ENCODE results near the gene NPHP4. TPM values are rescaled to one million over a fixed set of nuclear protein-coding genes. Genes with fewer than 3 reads are reported as not detected.

NPHP4 gene
- total and polyA plus RNA-seq, 9 of the 15 experiments (the other 6 are each of a cell fraction or from before 2014, with no cell fraction given): 0.52 to 26.2 (median 6.7) TPM

DNA sequence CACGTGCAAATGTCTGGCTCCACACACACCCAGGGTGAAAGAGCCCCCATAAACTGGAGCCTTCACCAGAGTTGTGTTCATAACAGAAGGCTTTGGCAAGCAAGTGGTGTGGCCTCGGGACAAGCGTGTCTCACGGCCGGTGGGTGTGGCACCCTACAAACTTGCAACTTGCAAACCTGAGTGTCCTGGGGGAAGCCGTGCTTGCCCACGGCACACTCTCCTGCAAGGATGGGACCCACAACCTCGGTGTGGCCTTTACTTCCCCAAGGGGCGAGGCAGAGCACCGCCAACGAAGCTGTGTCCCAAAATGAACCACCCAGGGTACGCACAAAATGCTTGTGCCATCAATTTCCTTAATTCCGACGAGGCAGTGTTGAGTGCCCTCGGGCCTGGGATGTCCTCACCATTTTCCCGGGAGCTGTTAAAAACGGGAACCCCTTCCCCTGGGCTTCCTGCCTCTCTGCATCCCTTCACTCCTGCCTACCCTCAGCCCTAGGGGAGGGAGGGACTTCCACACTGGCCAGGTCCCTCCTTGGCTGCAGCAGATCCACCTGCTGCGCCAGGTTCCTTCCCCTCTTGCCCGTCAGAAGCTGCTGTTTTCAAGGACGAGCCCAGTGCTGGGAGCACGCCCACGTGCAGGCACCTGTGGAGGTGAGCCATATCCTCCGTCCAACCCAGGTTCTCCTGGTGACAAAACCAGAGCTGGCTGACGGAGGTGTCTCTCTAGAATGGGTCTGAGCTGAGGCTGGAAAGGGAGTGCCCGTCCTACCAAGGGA lies 111.4 kb downstream of the NPHP4 start:
- CTCF ChIA-PET (ENCODE audit: low intra/inter-chr PET ratio): no interaction called here
- FAIRE-seq (no peak), DNase-seq (ENCODE audit: extremely low read depth in 1 of 4, low spot score in 3 of 4) (no peak), ATAC-seq (no peak)
- in situ Hi-C loops (cut with MboI): no loop called here
- H3K9me3 ChIP-seq (replicated peaks; ENCODE audit: control insufficient read depth, insufficient read depth, low read depth, low read length): no peaks in the 10 kb centered on the region
- H3K9me1 ChIP-seq (ENCODE audit: control insufficient read depth, insufficient read depth, low read length): peaks cover 11% of the 10 kb centered on the region
- no peak overlapping the region for H3K27ac ChIP-seq (ENCODE audit: extremely low read depth, low read depth, low read length)
- H4K20me1 ChIP-seq (replicated peaks; ENCODE audit: control insufficient read depth, insufficient read depth, low read length): peaks cover 34% of the 10 kb centered on the region
- POLR2A ChIA-PET: interaction anchor here (0.5 to 1.2 kb wide), 4 partner anchors 9 to 117 kb away, joined by 3 to 5 read pairs (median 3); no protein-coding TSS in a partner anchor
- peaks cover 27% of the 10 kb centered on the region; the same call in 2 of the 3 replicates for H3K36me3 ChIP-seq (ENCODE audit: control insufficient read depth, insufficient read depth, low read length)
- H3K9ac ChIP-seq (ENCODE audit: insufficient read depth in 1 of 2, low read depth in 2 of 2, low read length in 2 of 2): no peak overlapping the region; a peak in 1 of 4 replicates
- intact Hi-C loops (cut with micrococcal nuclease): no loop called here
- peaks cover 9 to 31% of the 10 kb centered on the region in 2 experiments for H3K4me1 ChIP-seq (replicated peaks in 1 of 2; ENCODE audit: control insufficient read depth in 2 of 2, insufficient read depth in 2 of 2, low read length in 2 of 2)
- no peak overlapping the region for H3K4me2 ChIP-seq (ENCODE audit: insufficient read depth, low read length)
- H3K79me2 ChIP-seq (ENCODE audit: control insufficient read depth, insufficient read depth, low read length): no peaks in the 10 kb centered on the region
- H2AFZ ChIP-seq (ENCODE audit: low read depth, low read length): no peak overlapping the region
- 85% methylated on average over 25 of the region's 25 CpGs for WGBS (ENCODE audit: insufficient coverage, low coverage, missing lambda C conversion rate)
- no peaks in the 10 kb centered on the region for H3K27me3 ChIP-seq (ENCODE audit: control insufficient read depth in 2 of 2, insufficient read depth in 2 of 2, low read length in 2 of 2)
- H3K4me3 ChIP-seq: no peak overlapping the region
- no TSS peak for BruUV-seq (replicated peaks)
- no peak for TF ChIP-seq ZNF740 (CRISPR knock-in tag; IDR thresholded peaks at IDR 0.05)
- no peak for TF ChIP-seq ZNF740 (tag; IDR thresholded peaks at IDR 0.05)
- no peak for TF ChIP-seq ZBTB7A (IDR thresholded peaks at IDR 0.05; ENCODE audit: borderline replicate concordance, control insufficient read depth, low read depth, low read length)
- TF ChIP-seq FOXJ3 (CRISPR knock-in tag; IDR thresholded peaks at IDR 0.05): no peak
- no peak for TF ChIP-seq PHB (CRISPR knock-in tag; IDR thresholded peaks at IDR 0.05)
- no peak for TF ChIP-seq FOXA3 (CRISPR knock-in tag; conservative IDR thresholded peaks at IDR 0.05 in 1 of 2, IDR thresholded peaks at IDR 0.05 in 1 of 2)
- TF ChIP-seq ZBTB8A (IDR thresholded peaks at IDR 0.05; ENCODE audit: partially characterized antibody): no peak
- TF ChIP-seq THAP12 (CRISPR knock-in tag; IDR thresholded peaks at IDR 0.05): no peak
- no peak for TF ChIP-seq MYC (IDR thresholded peaks at IDR 0.05; ENCODE audit: low read depth, low read length)
- TF ChIP-seq MYC (CRISPR knock-in tag; IDR thresholded peaks at IDR 0.05; ENCODE audit: borderline replicate concordance, low read depth): no peak
